Progenitor cell of endocrine pancreas (in vitro differentiated cells): ENCODE measurements around the gene P2RX5. TPM values are rescaled to one million over a fixed set of nuclear protein-coding genes. Genes with fewer than 3 reads are reported as not detected.

ENCODE experiments used
- DNase-seq: peaks from one replicate; pipeline ENCODE4 v3.0.0; 2021; ENCODE audit warnings: low spot score; ENCODE audit not compliant: unreplicated experiment
- H3K27ac Mint-ChIP-seq: 2 replicates; pipeline ENCODE4 v1.8.0; 2021; ENCODE audit warnings: mild to moderate bottlenecking, moderate library complexity, mixed read lengths
- H3K27me3 Mint-ChIP-seq: 2 replicates; pipeline ENCODE4 v1.8.0; 2021; ENCODE audit warnings: mixed read lengths
- H3K36me3 Mint-ChIP-seq: 2 replicates; pipeline ENCODE4 v1.8.0; 2022; ENCODE audit warnings: mixed read lengths; ENCODE audit not compliant: insufficient read depth
- H3K4me1 Mint-ChIP-seq: 2 replicates; pipeline ENCODE4 v1.8.0; 2021; ENCODE audit warnings: low read depth, mixed read lengths
- H3K4me3 Mint-ChIP-seq: 2 replicates; pipeline ENCODE4 v1.8.0; 2021; ENCODE audit warnings: low read depth, mild to moderate bottlenecking, moderate library complexity, mixed read lengths
- H3K9me3 Mint-ChIP-seq: 2 replicates; pipeline ENCODE4 v1.8.0; 2021; ENCODE audit warnings: low read depth, mixed read lengths
- total RNA-seq: library from RNA; stranded (reverse); gene quantifications from 2 replicates; pipeline ENCODE4 v1.2.1, GENCODE V29; 2021
- TF ChIP-seq, protein P1 (sequence below): fragments of 200-600 bp; sonication (generic); IDR thresholded peaks from one replicate; pipeline ENCODE4 v1.5.0; 2021; ENCODE audit warnings: antibody characterized with exemption, mild to moderate bottlenecking; ENCODE audit not compliant: unreplicated experiment

The P2RX5 gene
- total RNA-seq, 1 donor from 2014 or later, result 0.89 TPM

GRCh38 chr17:3691617-3692067 lies 4.3 kb downstream of the P2RX5 start:
- Mint-ChIP-seq H3K9me3 (no peaks in the 10 kb centered on the region), H3K36me3 (no peaks in the 10 kb centered on the region), H3K4me1 (peaks cover 1% of the 10 kb centered on the region), H3K27ac (no peak overlapping the region), H3K4me3 (no peak overlapping the region), H3K27me3 (peaks cover 32% of the 10 kb centered on the region)
- TF ChIP-seq, protein P1, sequence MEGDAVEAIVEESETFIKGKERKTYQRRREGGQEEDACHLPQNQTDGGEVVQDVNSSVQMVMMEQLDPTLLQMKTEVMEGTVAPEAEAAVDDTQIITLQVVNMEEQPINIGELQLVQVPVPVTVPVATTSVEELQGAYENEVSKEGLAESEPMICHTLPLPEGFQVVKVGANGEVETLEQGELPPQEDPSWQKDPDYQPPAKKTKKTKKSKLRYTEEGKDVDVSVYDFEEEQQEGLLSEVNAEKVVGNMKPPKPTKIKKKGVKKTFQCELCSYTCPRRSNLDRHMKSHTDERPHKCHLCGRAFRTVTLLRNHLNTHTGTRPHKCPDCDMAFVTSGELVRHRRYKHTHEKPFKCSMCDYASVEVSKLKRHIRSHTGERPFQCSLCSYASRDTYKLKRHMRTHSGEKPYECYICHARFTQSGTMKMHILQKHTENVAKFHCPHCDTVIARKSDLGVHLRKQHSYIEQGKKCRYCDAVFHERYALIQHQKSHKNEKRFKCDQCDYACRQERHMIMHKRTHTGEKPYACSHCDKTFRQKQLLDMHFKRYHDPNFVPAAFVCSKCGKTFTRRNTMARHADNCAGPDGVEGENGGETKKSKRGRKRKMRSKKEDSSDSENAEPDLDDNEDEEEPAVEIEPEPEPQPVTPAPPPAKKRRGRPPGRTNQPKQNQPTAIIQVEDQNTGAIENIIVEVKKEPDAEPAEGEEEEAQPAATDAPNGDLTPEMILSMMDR, result no peak
- DNase-seq, result no peak

DNA sequence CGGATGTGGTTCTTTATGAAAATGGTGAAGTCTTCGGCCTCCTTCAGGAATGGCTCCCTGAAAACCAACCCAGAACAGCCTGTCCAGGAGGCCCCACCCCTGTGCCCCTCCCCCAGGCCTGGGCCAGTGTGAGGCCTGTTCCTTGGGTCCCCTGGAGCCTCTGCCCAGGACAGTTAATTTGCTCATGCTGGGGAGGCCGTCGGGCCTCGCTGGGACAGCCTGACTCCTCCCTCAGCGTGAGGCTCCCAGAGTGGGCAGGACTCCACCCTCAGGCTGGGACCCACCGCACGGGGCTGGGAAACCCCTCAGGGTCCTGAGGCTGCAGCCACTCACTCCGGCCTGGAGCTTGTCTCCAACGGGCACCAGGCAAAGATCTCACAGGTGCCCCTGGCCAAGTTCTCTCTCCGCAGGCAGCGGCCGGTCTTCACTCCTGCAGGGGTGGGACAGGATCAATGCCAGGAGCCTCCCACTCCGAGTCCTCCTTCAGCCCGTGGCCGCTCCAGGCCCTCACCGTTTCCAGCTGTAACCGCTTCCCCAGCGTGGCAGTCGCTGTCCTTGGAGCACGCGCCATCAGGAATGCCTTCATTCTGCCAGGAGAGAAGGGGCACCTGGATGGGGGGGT lies 5.8 kb downstream of the P2RX5 start:
- Mint-ChIP-seq H3K36me3 (no peaks in the 10 kb centered on the region), H3K4me1 (no peaks in the 10 kb centered on the region), H3K27ac (no peak overlapping the region), H3K9me3 (no peaks in the 10 kb centered on the region), H3K27me3 (peaks cover 21% of the 10 kb centered on the region), H3K4me3 (no peak overlapping the region)
- DNase-seq, result no peak
- TF ChIP-seq, protein P1, result no peak

- no peak overlapping the region for H3K4me3 Mint-ChIP-seq
- H3K4me1 Mint-ChIP-seq, result no peaks in the 10 kb centered on the region
- TF ChIP-seq, protein P1, result no peak
- H3K36me3 Mint-ChIP-seq, result no peaks in the 10 kb centered on the region
- no peaks in the 10 kb centered on the region for H3K9me3 Mint-ChIP-seq
- H3K27me3 Mint-ChIP-seq, result peaks cover 16% of the 10 kb centered on the region
- DNase-seq, result no peak
- H3K27ac Mint-ChIP-seq, result no peak overlapping the region
Observed at GRCh38 chr17:3689262-3690093, 6.5 kb downstream of the P2RX5 start.

- no peak overlapping the region for H3K27ac Mint-ChIP-seq
- H3K36me3 Mint-ChIP-seq, result no peaks in the 10 kb centered on the region
- TF ChIP-seq, protein P1, result no peak
- no peak overlapping the region for H3K4me3 Mint-ChIP-seq
- no peaks in the 10 kb centered on the region for H3K9me3 Mint-ChIP-seq
- peaks cover 10% of the 10 kb centered on the region for H3K27me3 Mint-ChIP-seq
- no peaks in the 10 kb centered on the region for H3K4me1 Mint-ChIP-seq
- no peak for DNase-seq
Observed at GRCh38 chr17:3688852-3689261, 7.1 kb downstream of the P2RX5 start.

DNA sequence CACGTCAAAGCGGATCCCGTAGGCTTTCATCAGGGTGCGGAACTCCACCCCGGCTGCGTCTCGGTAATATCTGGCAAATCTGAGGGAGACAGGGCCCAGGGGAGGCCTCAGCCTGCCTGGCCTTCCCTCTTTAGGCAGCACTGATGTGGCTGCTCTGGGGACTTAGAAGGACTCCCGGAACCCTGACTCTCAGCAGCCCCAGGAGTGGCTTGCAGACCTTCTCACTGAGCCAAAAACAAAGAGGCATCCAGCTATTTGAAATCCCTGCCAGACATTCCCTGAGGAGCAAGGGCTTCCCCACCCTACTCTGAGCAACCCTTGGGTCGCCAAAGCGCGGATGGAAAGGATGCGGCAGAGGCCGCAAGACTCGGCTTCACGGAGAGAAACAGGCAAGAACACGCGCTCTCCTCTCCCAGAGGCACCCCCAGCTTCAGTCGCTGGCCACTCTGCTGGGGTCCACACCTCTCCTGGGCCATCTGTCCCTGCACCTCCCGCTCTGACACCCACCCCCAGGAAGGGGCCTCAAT lies 7.9 kb downstream of the P2RX5 start:
- H3K27ac Mint-ChIP-seq, result peak overlapping the region; percentile 8
- H3K27me3 Mint-ChIP-seq, result peaks cover 5% of the 10 kb centered on the region
- no peaks in the 10 kb centered on the region for H3K9me3 Mint-ChIP-seq
- DNase-seq, result no peak
- H3K4me3 Mint-ChIP-seq, result no peak overlapping the region
- TF ChIP-seq, protein P1, result no peak
- H3K36me3 Mint-ChIP-seq, result no peaks in the 10 kb centered on the region
- no peaks in the 10 kb centered on the region for H3K4me1 Mint-ChIP-seq
